GM19351 (cell line): ENCODE measurements around the gene PLXNB3.

ENCODE experiments used
- ATAC-seq: cut with Tn5 transposase; IDR thresholded peaks from one replicate; pipeline ENCODE4 v1.9.1; 2021; ENCODE audit warnings: mild to moderate bottlenecking, moderate library complexity; ENCODE audit not compliant: unreplicated experiment

Gene PLXNB3

GRCh38 chrX:153750127-153750774 lies 13.8 kb upstream of the PLXNB3 start:
- ATAC-seq = no peak

- no peak for ATAC-seq
Observed at GRCh38 chrX:153755136-153755535, 8.9 kb upstream of the PLXNB3 start.

GRCh38 chrX:153761863-153762262 lies 2.2 kb upstream of the PLXNB3 start:
- ATAC-seq = no peak

GRCh38 chrX:153762626-153763173 lies 1.3 kb upstream of the PLXNB3 start:
- no peak for ATAC-seq

- no peak for ATAC-seq
Observed at GRCh38 chrX:153763298-153763932, 634 bp upstream of the PLXNB3 start.

- no peak for ATAC-seq
Observed at GRCh38 chrX:153764786-153765137, 713 bp downstream of the PLXNB3 start.

GRCh38 chrX:153765138-153766079 lies 1.4 kb downstream of the PLXNB3 start:
- no peak for ATAC-seq

- no peak for ATAC-seq
Observed at GRCh38 chrX:153766098-153766817, 2.2 kb downstream of the PLXNB3 start.

- ATAC-seq = no peak
Observed at GRCh38 chrX:153766871-153767673, 3.0 kb downstream of the PLXNB3 start.

GRCh38 chrX:153767674-153768055 lies 3.6 kb downstream of the PLXNB3 start:
- ATAC-seq = no peak

GRCh38 chrX:153768311-153769157 lies 4.5 kb downstream of the PLXNB3 start:
- ATAC-seq = no peak

GRCh38 chrX:153769158-153769864 lies 5.3 kb downstream of the PLXNB3 start:
- ATAC-seq = no peak

- no peak for ATAC-seq
Observed at GRCh38 chrX:153769865-153770600, 6.0 kb downstream of the PLXNB3 start.

GRCh38 chrX:153770601-153771414 lies 6.8 kb downstream of the PLXNB3 start:
- ATAC-seq = no peak

- ATAC-seq = no peak
Observed at GRCh38 chrX:153771415-153772315, 7.6 kb downstream of the PLXNB3 start.
